Fibroblast of lung (primary cell): ENCODE measurements around the gene NCKAP5. TPM values are rescaled to one million over a fixed set of nuclear protein-coding genes. Genes with fewer than 3 reads are reported as not detected.

ENCODE experiments used
- DNase-seq, 2 donors: peaks; one replicate each; pipeline versions ENCODE4 v3.0.0 to v3.0.0-alpha.2; 2010; ENCODE audit warnings: low read depth in 2 of 2
- H2AFZ ChIP-seq: 2 replicates; pipeline ENCODE4 v1.5.1; 2012; ENCODE audit warnings: low read length, control low read depth, inconsistent platforms
- H3K27ac ChIP-seq: 2 replicates; pipeline ENCODE4 v1.5.1; 2011; ENCODE audit warnings: low read length, control low read depth; ENCODE audit not compliant: insufficient read depth
- H3K27me3 ChIP-seq: 2 replicates; pipeline ENCODE4 v1.5.1; 2011; ENCODE audit warnings: mild to moderate bottlenecking, low read length; ENCODE audit not compliant: control insufficient read depth, insufficient read depth
- H3K36me3 ChIP-seq: 2 replicates; pipeline ENCODE4 v1.5.1; 2011; ENCODE audit warnings: low read length; ENCODE audit not compliant: control insufficient read depth, insufficient read depth
- H3K4me1 ChIP-seq: 2 replicates; pipeline ENCODE4 v1.5.1; 2011; ENCODE audit warnings: low read length; ENCODE audit not compliant: control insufficient read depth, insufficient read depth; ENCODE audit errors: extremely low read depth
- H3K4me2 ChIP-seq: 2 replicates; pipeline ENCODE4 v1.5.1; 2011; ENCODE audit warnings: low read length, control low read depth; ENCODE audit not compliant: insufficient read depth; ENCODE audit errors: extremely low read depth
- H3K4me3 ChIP-seq, 4 experiments: fragments of 200-600 bp in 1 of 4; sonication (generic) in 1 of 4; replicated peaks in 1 of 4; 2 replicates each; pipeline ENCODE4 v1.5.1; 2011 to 2016; ENCODE audit warnings: low read length in 4 of 4, low read depth in 3 of 4, mild to moderate bottlenecking in 3 of 4, control low read depth in 2 of 4, inconsistent platforms in 1 of 4, mixed read lengths in 1 of 4; ENCODE audit not compliant: insufficient read depth in 1 of 4; ENCODE audit errors: control extremely low read depth in 1 of 4
- H3K79me2 ChIP-seq: 2 replicates; pipeline ENCODE4 v1.5.1; 2012; ENCODE audit warnings: mild to moderate bottlenecking, low read length, inconsistent platforms; ENCODE audit not compliant: control insufficient read depth, insufficient read depth
- H3K9ac ChIP-seq: 2 replicates; pipeline ENCODE4 v1.5.1; 2011; ENCODE audit warnings: mild to moderate bottlenecking, low read length, control low read depth; ENCODE audit not compliant: insufficient read depth
- H3K9me3 ChIP-seq: 2 replicates; pipeline ENCODE4 v1.5.1; 2012; ENCODE audit warnings: low read depth, low read length; ENCODE audit not compliant: control insufficient read depth, insufficient read depth
- H4K20me1 ChIP-seq: 2 replicates; pipeline ENCODE4 v1.5.1; 2011; ENCODE audit warnings: low read length; ENCODE audit not compliant: control insufficient read depth, insufficient read depth; ENCODE audit errors: extremely low read depth
- CTCF ChIP-seq, 2 donors: IDR thresholded peaks in 1 of 2; conservative IDR thresholded peaks in 1 of 2; 1 replicate in 1 of 2; 2 replicates in 1 of 2; pipeline ENCODE4 v1.5.1; 2011 to 2012; ENCODE audit warnings: low read length in 2 of 2, control low read depth in 1 of 2, inconsistent platforms in 1 of 2, low read depth in 1 of 2, mild to moderate bottlenecking in 1 of 2
- EZH2 ChIP-seq: IDR thresholded peaks from 2 replicates; pipeline ENCODE4 v1.5.1; 2012; ENCODE audit warnings: low read length, control low read depth, mild to moderate bottlenecking; ENCODE audit errors: missing control alignments
- polyA plus RNA-seq, 2 donors: library from polyadenylated mRNA; depleted of rRNA in 1 of 2; stranded (reverse) in 1 of 2; unstranded in 1 of 2; fragments of >200 nt; gene quantifications; 2 replicates each; pipeline ENCODE4 v1.2.1, GENCODE V29; 2011 to 2012; ENCODE audit warnings: missing spikeins in 1 of 2
- total RNA-seq: library from RNA; depleted of rRNA; stranded (reverse); fragments of >200 nt; gene quantifications from 2 replicates; pipeline ENCODE4 v1.2.1, GENCODE V29; 2014

The NCKAP5 gene
- total and polyA plus RNA-seq, 2 donors (not counting 1 experiment from before 2014, with no cell fraction given) = 2.6 to 6.2 TPM

GRCh38 chr2:133512121-133512520 lies 56.1 kb downstream of the NCKAP5 start:
- no peak overlapping the region for H3K4me2 ChIP-seq

GRCh38 chr2:133511679-133512078 lies 56.6 kb downstream of the NCKAP5 start:
- no peak overlapping the region for H2AFZ ChIP-seq
- no peaks in the 10 kb centered on the region for H3K4me1 ChIP-seq
- H3K27me3 ChIP-seq = no peaks in the 10 kb centered on the region
- H3K4me3 ChIP-seq = no peak overlapping the region
- no peak overlapping the region for H3K4me2 ChIP-seq
- no peak for TF ChIP-seq CTCF (conservative IDR thresholded peaks at IDR 0.05 in 1 of 2, IDR thresholded peaks at IDR 0.05 in 1 of 2; ENCODE audit: low read depth in 1 of 2, low read length in 2 of 2)
- TF ChIP-seq EZH2 = no peak
- no peaks in the 10 kb centered on the region for H4K20me1 ChIP-seq
- no peaks in the 10 kb centered on the region for H3K79me2 ChIP-seq
- no peak overlapping the region for H3K9ac ChIP-seq
- H3K27ac ChIP-seq = no peak overlapping the region
- no peak for DNase-seq
- no peaks in the 10 kb centered on the region for H3K9me3 ChIP-seq
- H3K36me3 ChIP-seq = no peaks in the 10 kb centered on the region

More at GRCh38 chr2:133512121-133512520, 56.1 kb downstream of the NCKAP5 start:
- Histone ChIP-seq H3K4me3 (no peak overlapping the region), H3K4me1 (no peaks in the 10 kb centered on the region), H3K79me2 (no peaks in the 10 kb centered on the region), H3K36me3 (no peaks in the 10 kb centered on the region), H3K9me3 (no peaks in the 10 kb centered on the region), H2AFZ (no peak overlapping the region), H3K27me3 (no peaks in the 10 kb centered on the region), H4K20me1 (no peaks in the 10 kb centered on the region), H3K27ac (no peak overlapping the region), H3K9ac (no peak overlapping the region)
- no peak for DNase-seq
- no peak for TF ChIP-seq CTCF (conservative IDR thresholded peaks at IDR 0.05 in 1 of 2, IDR thresholded peaks at IDR 0.05 in 1 of 2; ENCODE audit: low read depth in 1 of 2, low read length in 2 of 2)
- no peak for TF ChIP-seq EZH2

- Histone ChIP-seq H3K79me2 (no peaks in the 10 kb centered on the region), H3K27ac (no peak overlapping the region), H3K4me3 (no peak overlapping the region), H3K36me3 (no peaks in the 10 kb centered on the region), H2AFZ (no peak overlapping the region), H3K9me3 (no peaks in the 10 kb centered on the region), H3K9ac (no peak overlapping the region), H3K27me3 (no peaks in the 10 kb centered on the region), H3K4me1 (peaks cover 1% of the 10 kb centered on the region), H3K4me2 (no peak overlapping the region), H4K20me1 (no peaks in the 10 kb centered on the region)
- TF ChIP-seq CTCF (conservative IDR thresholded peaks at IDR 0.05 in 1 of 2, IDR thresholded peaks at IDR 0.05 in 1 of 2; ENCODE audit: low read depth in 1 of 2, low read length in 2 of 2) (no peak), EZH2 (no peak)
- no peak for DNase-seq
Observed at GRCh38 chr2:133509777-133510176, 58.5 kb downstream of the NCKAP5 start.
